ENCODE results near the gene ARHGAP11A. TPM values are rescaled to one million over a fixed set of nuclear protein-coding genes. Genes with fewer than 3 reads are reported as not detected.
"Not testable (repeated sequence)": the region's sequence is repeated elsewhere in the genome, so short reads cannot be mapped to it uniquely, and the experiment has no call there.

The ARHGAP11A gene
- total RNA-seq (2016; rRNA removed; fragmentation: Illumina TruSeq; extraction: Trizol) (46.3 and 59.2 TPM in 2 replicates), polyA plus RNA-seq (2011; rRNA removed) (3.2 and 5.1 TPM in 2 replicates), polyA minus RNA-seq (2011; rRNA and poly(A)+ RNA removed; ENCODE audit: low replicate concordance) (1.8 and 15.9 TPM in 2 replicates), Bru-seq, nascent RNA (percentile 74 among the genes with signal in this experiment), BruChase-seq, experiment 1, labeled RNA remaining after a 6-hour chase (percentile 78 among the genes with signal in this experiment), BruChase-seq, experiment 2, labeled RNA remaining after a 2-hour chase (percentile 80 among the genes with signal in this experiment)
- 4.3 and 4.7 TPM in 2 replicates for total RNA-seq (2016; cell fraction: cytosol; rRNA removed; fragmentation: Illumina TruSeq; extraction: Trizol; ENCODE audit: low read depth)
- 46.2 and 55.5 TPM in 2 replicates for total RNA-seq (2016; cell fraction: insoluble cytoplasmic fraction; rRNA removed; fragmentation: Illumina TruSeq; extraction: Trizol)
- 20.2 and 22.3 TPM in 2 replicates for total RNA-seq (2016; cell fraction: membrane; rRNA removed; fragmentation: Illumina TruSeq; extraction: Trizol)
- total RNA-seq (2016; cell fraction: nucleus; rRNA removed; fragmentation: Illumina TruSeq; extraction: Trizol) = 28.1 and 31.3 TPM in 2 replicates
- polyA plus RNA-seq (2011; cell fraction: cytosol; rRNA removed) = 2.2 and 2.4 TPM in 2 replicates
- 2.3 and 3.1 TPM in 2 replicates for polyA plus RNA-seq (2011; cell fraction: nucleus; rRNA removed)
- polyA plus RNA-seq (2012) = 6.3 and 19.0 TPM in 2 replicates
- 3.1 and 3.6 TPM in 2 replicates for polyA plus RNA-seq (2016; cell fraction: cytosol; fragmentation: Illumina TruSeq; extraction: Trizol; ENCODE audit: low read depth)
- polyA plus RNA-seq (2016; cell fraction: insoluble cytoplasmic fraction; fragmentation: Illumina TruSeq; extraction: Trizol; ENCODE audit: low read depth) = 40.3 and 47.6 TPM in 2 replicates
- polyA plus RNA-seq (2016; cell fraction: membrane; fragmentation: Illumina TruSeq; extraction: Trizol; ENCODE audit: low read depth) = 8.8 and 10.2 TPM in 2 replicates
- polyA plus RNA-seq (2016; cell fraction: nucleus; fragmentation: Illumina TruSeq; extraction: Trizol; ENCODE audit: insufficient read depth, low read depth) = 48.9 and 49.7 TPM in 2 replicates
- 4.7 and 6.0 TPM in 2 replicates for polyA minus RNA-seq (2011; cell fraction: cytosol; rRNA and poly(A)+ RNA removed)
- 12.3 and 16.1 TPM in 2 replicates for polyA minus RNA-seq (2011; cell fraction: nucleus; rRNA and poly(A)+ RNA removed)
- long read RNA-seq, experiment 1, full-length matches to known transcripts = 1 of 8 reads
- long read RNA-seq, experiment 1, partial matches to known transcripts = 3 of 8 reads
- long read RNA-seq, experiment 1, other reads (novel, unspliced or antisense) = 4 of 8 reads
- long read RNA-seq, experiment 2, full-length matches to known transcripts = 4 of 19 reads
- long read RNA-seq, experiment 2, partial matches to known transcripts = 1 of 19 reads
- long read RNA-seq, experiment 2, other reads (novel, unspliced or antisense) = 14 of 19 reads

- H4K20me1 ChIP-seq (ENCODE audit: insufficient read depth, low read length); BruUV-seq (replicated peaks); H3K36me3 ChIP-seq (replicated peaks in 1 of 2; ENCODE audit: control insufficient read depth in 1 of 2, insufficient read depth in 2 of 2, low read length in 2 of 2); H2AFZ ChIP-seq (ENCODE audit: low read length); H3K27me3 ChIP-seq (ENCODE audit: control insufficient read depth in 1 of 2, insufficient read depth in 2 of 2, low read length in 2 of 2); POLR2A ChIA-PET; in situ Hi-C loops (cut with HindIII; ENCODE audit: extremely low pct_ligation_motif_present, low pct_unique_long_range_greater_than_20kb); CTCF ChIA-PET (ENCODE audit: low intra/inter-chr PET ratio, low total read pairs); H3K9me3 ChIP-seq (ENCODE audit: low read length); intact Hi-C loops (cut with micrococcal nuclease; ENCODE audit: unreplicated experiment); H3K4me1 ChIP-seq (ENCODE audit: insufficient read depth, low read length): not testable (repeated sequence)
- Histone ChIP-seq H3K4me3 (replicated peaks in 1 of 3; ENCODE audit: insufficient read depth in 1 of 3, low read depth in 2 of 3, low read length in 3 of 3) (peak within 1 kb of the TSS; percentile 68 to 81 (median 79)), H3K79me2 (ENCODE audit: insufficient read depth, low read length) (peaks cover 36% of the 10 kb centered on the region), H3K27ac (ENCODE audit: extremely low read length, insufficient read depth, low read length) (peak within 1 kb of the TSS; percentile 85), H3K9ac (ENCODE audit: insufficient read depth, low read depth, low read length) (peak within 1 kb of the TSS; percentile 77), H3K4me2 (ENCODE audit: low read depth, low read length) (peak within 1 kb of the TSS; percentile 61)
- FAIRE-seq (peak; percentile 66), ATAC-seq (peak; percentile 92), DNase-seq (ENCODE audit: low spot score) (peak; percentile 87)
- 0% methylated on average over 19 of the region's 43 CpGs for WGBS (ENCODE audit: low lambda C conversion rate)
- TF ChIP-seq SIN3A (IDR thresholded peaks at IDR 0.05; ENCODE audit: borderline replicate concordance, low read depth, low read length) (peak; percentile 52; the same call in 1 of the 2 replicates), YEATS2 (CRISPR knock-in tag; IDR thresholded peaks at IDR 0.05; ENCODE audit: borderline replicate concordance) (peak; percentile 31; the same call in 1 of the 2 replicates), TFDP2 (CRISPR knock-in tag; IDR thresholded peaks at IDR 0.05) (peak; percentile 82), ZNF687 (CRISPR knock-in tag; IDR thresholded peaks at IDR 0.05) (peak; percentile 45), KDM5A (IDR thresholded peaks at IDR 0.05; ENCODE audit: borderline replicate concordance, low read length) (peak; percentile 71; the same call in 1 of the 2 replicates), NFYC (CRISPR knock-in tag; IDR thresholded peaks at IDR 0.05) (peak; percentile 77), POLR2G (IDR thresholded peaks at IDR 0.05; ENCODE audit: low read depth, low read length) (peak; percentile 56), POLR2AphosphoS5 (IDR thresholded peaks at IDR 0.05; ENCODE audit: low read depth, low read length) (peak; percentile 38; the same call in 1 of the 2 replicates), GATAD1 (CRISPR knock-in tag; IDR thresholded peaks at IDR 0.05) (peak; percentile 67; the same call in 1 of the 2 replicates)
- TF ChIP-seq, protein P1, sequence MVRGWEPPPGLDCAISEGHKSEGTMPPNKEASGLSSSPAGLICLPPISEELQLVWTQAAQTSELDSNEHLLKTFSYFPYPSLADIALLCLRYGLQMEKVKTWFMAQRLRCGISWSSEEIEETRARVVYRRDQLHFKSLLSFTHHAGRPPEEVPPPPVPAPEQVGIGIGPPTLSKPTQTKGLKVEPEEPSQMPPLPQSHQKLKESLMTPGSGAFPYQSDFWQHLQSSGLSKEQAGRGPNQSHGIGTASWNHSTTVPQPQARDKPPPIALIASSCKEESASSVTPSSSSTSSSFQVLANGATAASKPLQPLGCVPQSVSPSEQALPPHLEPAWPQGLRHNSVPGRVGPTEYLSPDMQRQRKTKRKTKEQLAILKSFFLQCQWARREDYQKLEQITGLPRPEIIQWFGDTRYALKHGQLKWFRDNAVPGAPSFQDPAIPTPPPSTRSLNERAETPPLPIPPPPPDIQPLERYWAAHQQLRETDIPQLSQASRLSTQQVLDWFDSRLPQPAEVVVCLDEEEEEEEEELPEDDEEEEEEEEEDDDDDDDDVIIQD (CRISPR knock-in tag; IDR thresholded peaks at IDR 0.05; ENCODE audit: low read depth) = 0 out of 2 replicates have a peak, but pooled peaks have one; percentile 49
Measured at GRCh38 chr15:32615051-32615870, at the start of gene ARHGAP11A. TSS of gene ARHGAP11A (plus strand) at chr15:32615504. CDS start at chr15:32616212, 708 bp downstream.

Measured in HepG2 (cell line).